H9 (cell line): Measurements from ENCODE around the gene VPS4A. TPM values are rescaled to one million over a fixed set of nuclear protein-coding genes. Genes with fewer than 3 reads are reported as not detected.

Experiments used
- DNase-seq: peaks from one replicate; pipeline ENCODE4 v3.0.0-alpha.2; 2017
- H2AFZ ChIP-seq: one replicate; pipeline ENCODE4 v1.6.1; 2013; ENCODE audit warnings: mild to moderate bottlenecking, low read length, control low read depth, moderate library complexity
- H2AK5ac ChIP-seq: 2 replicates; pipeline ENCODE4 v1.6.1; 2013; ENCODE audit warnings: low read length, control low read depth, mixed read lengths; ENCODE audit not compliant: insufficient read length
- H2BK120ac ChIP-seq: one replicate; pipeline ENCODE4 v1.6.1; 2013; ENCODE audit warnings: low read depth, mild to moderate bottlenecking, low read length, control low read depth, inconsistent platforms; ENCODE audit not compliant: poor library complexity, severe bottlenecking
- H2BK12ac ChIP-seq: 2 replicates; pipeline ENCODE4 v1.6.1; 2013; ENCODE audit warnings: low read length, control low read depth, mixed read lengths, low read depth; ENCODE audit not compliant: insufficient read length
- H2BK15ac ChIP-seq: 2 replicates; pipeline ENCODE4 v1.6.1; 2013; ENCODE audit warnings: low read depth, low read length, control low read depth
- H2BK20ac ChIP-seq: one replicate; pipeline ENCODE4 v1.6.1; 2013; ENCODE audit warnings: low read depth, mild to moderate bottlenecking, low read length, control low read depth, inconsistent platforms; ENCODE audit not compliant: poor library complexity, severe bottlenecking
- H2BK5ac ChIP-seq: 2 replicates; pipeline ENCODE4 v1.6.1; 2013; ENCODE audit warnings: low read length, control low read depth, mixed read lengths; ENCODE audit not compliant: insufficient read length
- H3K14ac ChIP-seq: 2 replicates; pipeline ENCODE4 v1.6.1; 2013; ENCODE audit warnings: low read length, control low read depth; ENCODE audit not compliant: insufficient read depth
- H3K18ac ChIP-seq: 2 replicates; pipeline ENCODE4 v1.6.1; 2013; ENCODE audit warnings: low read depth, mild to moderate bottlenecking, mixed read lengths, low read length, control low read depth; ENCODE audit not compliant: insufficient read length
- H3K23ac ChIP-seq: 2 replicates; pipeline ENCODE4 v1.6.1; 2013; ENCODE audit warnings: low read length, control low read depth, mixed read lengths, low read depth; ENCODE audit not compliant: insufficient read length
- H3K23me2 ChIP-seq: 2 replicates; pipeline ENCODE4 v1.6.1; 2013; ENCODE audit warnings: low read depth, mild to moderate bottlenecking, mixed read lengths, low read length, control low read depth; ENCODE audit not compliant: insufficient read length, poor library complexity, severe bottlenecking
- H3K27ac ChIP-seq: 2 replicates; pipeline ENCODE4 v1.5.1; 2013; ENCODE audit warnings: low read length, control low read depth, mixed read lengths, low read depth; ENCODE audit not compliant: insufficient read length
- H3K27me3 ChIP-seq: 2 replicates; pipeline ENCODE4 v1.6.1; 2013; ENCODE audit warnings: low read length, control low read depth, inconsistent platforms; ENCODE audit not compliant: insufficient read depth
- H3K4ac ChIP-seq: 2 replicates; pipeline ENCODE4 v1.6.1; 2013; ENCODE audit warnings: low read depth, mild to moderate bottlenecking, control low read depth, inconsistent platforms, low read length, moderate library complexity
- H3K4me1 ChIP-seq: 2 replicates; pipeline ENCODE4 v1.6.1; 2013; ENCODE audit warnings: low read length, control low read depth, inconsistent platforms; ENCODE audit not compliant: insufficient read depth
- H3K4me2 ChIP-seq: 2 replicates; pipeline ENCODE4 v1.6.1; 2013; ENCODE audit warnings: low read length, control low read depth, mixed read lengths; ENCODE audit not compliant: insufficient read length, insufficient read depth
- H3K56ac ChIP-seq: 2 replicates; pipeline ENCODE4 v1.6.1; 2013; ENCODE audit warnings: low read depth, mild to moderate bottlenecking, mixed read lengths, low read length, control low read depth; ENCODE audit not compliant: insufficient read length
- H3K79me1 ChIP-seq: 2 replicates; pipeline ENCODE4 v1.6.1; 2013; ENCODE audit warnings: low read depth, mild to moderate bottlenecking, moderate library complexity, low read length, control low read depth, inconsistent platforms; ENCODE audit not compliant: insufficient read depth, poor library complexity, severe bottlenecking
- H3K79me2 ChIP-seq: 2 replicates; pipeline ENCODE4 v1.6.1; 2013; ENCODE audit warnings: low read length, control low read depth, inconsistent platforms; ENCODE audit not compliant: insufficient read depth
- H3K9ac ChIP-seq: 2 replicates; pipeline ENCODE4 v1.6.1; 2013; ENCODE audit warnings: low read length, control low read depth, mixed read lengths; ENCODE audit not compliant: insufficient read length; ENCODE audit errors: extremely low read depth
- H3K9me3 ChIP-seq: one replicate; pipeline ENCODE4 v1.6.1; 2013; ENCODE audit warnings: low read depth, low read length, inconsistent platforms; ENCODE audit not compliant: control insufficient read depth
- H3T11ph ChIP-seq: one replicate; pipeline ENCODE4 v1.6.1; 2013; ENCODE audit warnings: mild to moderate bottlenecking, low read length, control low read depth, inconsistent platforms
- H4K20me1 ChIP-seq: one replicate; pipeline ENCODE4 v1.6.1; 2013; ENCODE audit not compliant: control insufficient read depth, insufficient read length, insufficient read depth
- H4K5ac ChIP-seq: 2 replicates; pipeline ENCODE4 v1.6.1; 2013; ENCODE audit warnings: low read depth, mild to moderate bottlenecking, mixed read lengths, low read length, control low read depth; ENCODE audit not compliant: insufficient read length
- H4K8ac ChIP-seq: replicated peaks from 2 replicates; pipeline ENCODE4 v1.6.1; 2013; ENCODE audit warnings: low read length, control low read depth, mixed read lengths, low read depth; ENCODE audit not compliant: insufficient read length
- H4K91ac ChIP-seq: 2 replicates; pipeline ENCODE4 v1.6.1; 2013; ENCODE audit warnings: low read depth, mild to moderate bottlenecking, moderate library complexity, mixed read lengths, low read length, control low read depth; ENCODE audit not compliant: insufficient read length
- H3K27ac Mint-ChIP-seq, 3 experiments: 2 replicates in 2 of 3; 3 replicates in 1 of 3; pipeline ENCODE4 v1.8.0; 2020 to 2021; ENCODE audit warnings: mixed read lengths in 3 of 3, mild to moderate bottlenecking in 1 of 3, moderate library complexity in 1 of 3
- H3K27me3 Mint-ChIP-seq: 2 replicates; pipeline ENCODE4 v1.8.0; 2021; ENCODE audit warnings: low read depth, mild to moderate bottlenecking, moderate library complexity, mixed read lengths
- H3K36me3 Mint-ChIP-seq, 3 experiments: 2 replicates in 2 of 3; 3 replicates in 1 of 3; pipeline ENCODE4 v1.8.0; 2020 to 2021; ENCODE audit warnings: low read depth in 3 of 3, mixed read lengths in 3 of 3; ENCODE audit not compliant: insufficient read depth in 1 of 3
- H3K4me1 Mint-ChIP-seq, 2 experiments: 2 replicates each; pipeline ENCODE4 v1.8.0; 2020; ENCODE audit warnings: mixed read lengths in 2 of 2
- H3K4me3 Mint-ChIP-seq, 2 experiments: 2 replicates in 1 of 2; 3 replicates in 1 of 2; pipeline ENCODE4 v1.8.0; 2020 to 2021; ENCODE audit warnings: mild to moderate bottlenecking in 2 of 2, mixed read lengths in 2 of 2, moderate library complexity in 1 of 2
- H3K9me3 Mint-ChIP-seq, 2 experiments: 2 replicates in 1 of 2; 3 replicates in 1 of 2; pipeline ENCODE4 v1.8.0; 2020; ENCODE audit warnings: mild to moderate bottlenecking in 2 of 2, mixed read lengths in 2 of 2, moderate library complexity in 1 of 2
- CTCF ChIP-seq: fragments of 200-600 bp; sonication (generic); conservative IDR thresholded peaks from 3 replicates; pipeline ENCODE4 v1.8.0; 2021; ENCODE audit warnings: antibody characterized with exemption, mild to moderate bottlenecking
- WGBS: extraction: QIAGEN DNeasy Blood & Tissue Kit; methylation state at CpG from one replicate; pipeline ENCODE4 v1.1.7; 2013; ENCODE audit warnings: missing lambda C conversion rate, low lambda C conversion rate, mixed read lengths; ENCODE audit not compliant: insufficient read length; ENCODE audit errors: extremely low coverage; 5-methylcytosine and 5-hydroxymethylcytosine counted together
- total RNA-seq: library from RNA; stranded (reverse); gene quantifications from 2 replicates; pipeline ENCODE4 v1.2.1, GENCODE V29; 2021

The VPS4A gene
- total RNA-seq, 1 experiment from 2014 or later, result 27.1 TPM

DNA sequence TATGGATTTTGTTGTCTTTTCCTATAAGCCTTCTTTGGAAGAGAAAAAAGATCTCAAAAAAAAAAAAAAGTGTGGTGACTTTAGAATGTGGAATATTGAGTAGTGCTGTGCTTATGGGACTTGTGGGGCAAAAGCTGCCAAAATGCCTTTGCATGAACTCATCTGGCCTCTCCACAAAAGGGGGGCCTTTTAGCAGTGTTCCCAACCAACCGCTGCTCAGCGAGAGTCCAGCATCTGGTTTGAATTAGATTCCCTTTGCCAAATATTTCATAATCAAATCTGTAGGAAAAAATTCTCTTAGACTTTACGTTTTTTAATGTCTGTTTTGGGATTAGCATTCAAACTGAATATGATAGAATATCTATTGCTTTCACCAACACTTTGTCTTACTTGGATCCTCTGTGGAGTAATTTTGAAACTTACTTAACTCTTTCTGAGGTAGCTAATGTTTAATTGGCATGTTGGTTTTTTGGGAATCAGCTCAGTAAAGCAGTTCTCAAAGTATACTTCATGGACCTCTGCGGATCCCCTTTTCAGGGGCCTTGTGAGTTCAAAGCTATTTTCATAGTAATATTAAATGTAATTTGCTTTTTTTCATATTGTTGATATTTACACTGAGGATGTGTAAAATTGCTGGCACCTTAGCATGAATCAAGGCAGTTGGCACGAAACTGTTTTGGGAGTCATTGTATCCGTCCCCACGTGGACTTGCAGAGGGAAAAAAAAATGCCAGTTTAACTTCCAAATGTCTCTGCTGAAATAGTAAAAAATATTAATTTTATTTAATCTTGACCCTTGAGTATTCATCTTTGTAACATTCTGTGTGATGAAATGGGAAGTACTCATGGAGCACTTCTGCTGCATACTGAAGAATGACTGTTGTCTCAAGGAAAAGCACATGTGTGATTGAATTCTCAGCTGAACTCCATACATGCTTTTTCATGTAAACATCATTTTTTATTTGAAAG is 34.7 kb upstream of the VPS4A start:
- Histone ChIP-seq H4K8ac (no peak overlapping the region), H3K56ac (no peak overlapping the region), H2BK5ac (no peak overlapping the region), H3K23me2 (no peaks in the 10 kb centered on the region), H2BK20ac (no peak overlapping the region), H3K79me1 (no peaks in the 10 kb centered on the region), H2BK15ac (no peak overlapping the region), H3T11ph (no peak overlapping the region), H3K4ac (no peak overlapping the region), H4K5ac (no peak overlapping the region), H3K18ac (no peak overlapping the region), H4K20me1 (no peaks in the 10 kb centered on the region), H2BK120ac (no peak overlapping the region), H3K23ac (no peak overlapping the region), H2BK12ac (no peak overlapping the region), H3K27me3 (no peaks in the 10 kb centered on the region), H3K27ac (no peak overlapping the region), H3K79me2 (no peaks in the 10 kb centered on the region), H3K4me1 (no peaks in the 10 kb centered on the region), H3K4me2 (no peak overlapping the region), H2AK5ac (no peak overlapping the region), H2AFZ (no peak overlapping the region), H3K9ac (no peak overlapping the region), H3K9me3 (no peaks in the 10 kb centered on the region), H3K14ac (no peak overlapping the region), H4K91ac (no peak overlapping the region)
- DNase-seq, result no peak
- peaks cover 0 to 2% of the 10 kb centered on the region in 2 experiments; a peak in 1 of 4 replicates for H3K4me1 Mint-ChIP-seq
- H3K27me3 Mint-ChIP-seq, result no peaks in the 10 kb centered on the region
- no peaks in the 10 kb centered on the region for H3K9me3 Mint-ChIP-seq
- no CpG with 5 or more reads among the region's 7 CpGs for WGBS
- no peak overlapping the region for H3K27ac Mint-ChIP-seq
- H3K36me3 Mint-ChIP-seq, result peaks cover 7 to 16% (median 12%) of the 10 kb centered on the region in 3 experiments; a peak in 5 of 7 replicates
- no peak for TF ChIP-seq CTCF
- no peak overlapping the region for H3K4me3 Mint-ChIP-seq
